CD4-positive, CD25-positive, alpha-beta regulatory T cell (primary cell): ENCODE measurements around the gene CYP2U1. TPM values are rescaled to one million over a fixed set of nuclear protein-coding genes. Genes with fewer than 3 reads are reported as not detected.
"Not testable (repeated sequence)": the region's sequence is repeated elsewhere in the genome, so short reads cannot be mapped to it uniquely, and the experiment has no call there.

Experiments used
- ATAC-seq, 2 donors: fragments of 150-1000 bp; cut with Tn5 transposase; one replicate each; pipeline ENCODE4 v1.10.0; 2021; ENCODE audit warnings: low read depth in 2 of 2, moderate number of reproducible peaks in 2 of 2, moderate library complexity in 1 of 2
- DNase-seq, 3 donors: peaks; one replicate each; pipeline versions ENCODE4 v3.0.0 to v3.0.0-alpha.2; 2012 to 2022; ENCODE audit warnings: mixed read lengths in 1 of 3
- H3K27ac ChIP-seq: one replicate; pipeline ENCODE4 v1.7.0; 2013; ENCODE audit warnings: mild to moderate bottlenecking, low read length; ENCODE audit not compliant: insufficient read depth, poor library complexity, severe bottlenecking
- H3K27me3 ChIP-seq: one replicate; pipeline ENCODE4 v1.7.0; 2013; ENCODE audit warnings: low read length; ENCODE audit not compliant: control insufficient read depth, insufficient read depth
- H3K36me3 ChIP-seq: one replicate; pipeline ENCODE4 v1.7.0; 2013; ENCODE audit warnings: mild to moderate bottlenecking, low read length, moderate library complexity; ENCODE audit not compliant: control insufficient read depth, insufficient read depth
- H3K4me1 ChIP-seq: 2 replicates; pipeline ENCODE4 v1.7.0; 2013; ENCODE audit warnings: mild to moderate bottlenecking, low read length; ENCODE audit not compliant: insufficient read depth, control insufficient read depth, poor library complexity, severe bottlenecking
- H3K4me3 ChIP-seq: one replicate; pipeline ENCODE4 v1.7.0; 2013; ENCODE audit warnings: low read depth, mild to moderate bottlenecking, low read length, moderate library complexity
- H3K9me3 ChIP-seq, 2 experiments: 1 replicate in 1 of 2; 2 replicates in 1 of 2; pipeline ENCODE4 v1.7.0; 2013; ENCODE audit warnings: low read length in 2 of 2, mild to moderate bottlenecking in 1 of 2, moderate library complexity in 1 of 2; ENCODE audit not compliant: control insufficient read depth in 2 of 2
- H3K27ac Mint-ChIP-seq, 3 donors: one replicate each; pipeline ENCODE4 v1.8.0; 2020 to 2022; ENCODE audit warnings: mild to moderate bottlenecking in 3 of 3, mixed read lengths in 3 of 3, moderate library complexity in 2 of 3
- H3K27me3 Mint-ChIP-seq: one replicate; pipeline ENCODE4 v1.8.0; 2022; ENCODE audit warnings: mild to moderate bottlenecking, mixed read lengths
- H3K36me3 Mint-ChIP-seq: one replicate; pipeline ENCODE4 v1.8.0; 2020; ENCODE audit warnings: mixed read lengths
- H3K4me1 Mint-ChIP-seq, 4 donors: one replicate each; pipeline ENCODE4 v1.8.0; 2020 to 2022; ENCODE audit warnings: mixed read lengths in 4 of 4, mild to moderate bottlenecking in 1 of 4
- H3K4me3 Mint-ChIP-seq, 4 donors: one replicate each; pipeline ENCODE4 v1.8.0; 2020 to 2022; ENCODE audit warnings: mild to moderate bottlenecking in 4 of 4, mixed read lengths in 4 of 4, moderate library complexity in 3 of 4
- H3K9me3 Mint-ChIP-seq, 7 donors: one replicate each; pipeline ENCODE4 v1.8.0; 2020 to 2022; ENCODE audit warnings: mixed read lengths in 7 of 7, mild to moderate bottlenecking in 3 of 7, moderate library complexity in 2 of 7
- polyA plus RNA-seq, 4 donors: library from polyadenylated mRNA; unstranded; fragments of 300-500 nt; fragmentation: Illumina TruSeq; gene quantifications; one replicate each; pipeline ENCODE4 v1.2.3, GENCODE V29; 2021
- total RNA-seq: library from RNA; stranded (reverse); gene quantifications from one replicate; pipeline ENCODE4 v1.2.3, GENCODE V29; 2022

The CYP2U1 gene
- total and polyA plus RNA-seq, 5 donors from 2014 or later: 1.1 to 2.6 (median 1.9) TPM

GRCh38 chr4:107896158-107896645, 35.1 kb upstream of the CYP2U1 start:
- no peak overlapping the region for H3K4me3 ChIP-seq
- H3K9me3 ChIP-seq: no peaks in the 10 kb centered on the region
- H3K9me3 Mint-ChIP-seq: peaks cover 0 to 3% (median 0%) of the 10 kb centered on the region in 7 donors
- no peak overlapping the region for H3K27ac Mint-ChIP-seq
- no peak overlapping the region for H3K27ac ChIP-seq
- peaks cover 13% of the 10 kb centered on the region for H3K27me3 Mint-ChIP-seq
- DNase-seq (no peak), ATAC-seq (no peak)
- peaks cover 9% of the 10 kb centered on the region for H3K27me3 ChIP-seq
- H3K4me1 ChIP-seq: no peaks in the 10 kb centered on the region
- no peaks in the 10 kb centered on the region for H3K36me3 ChIP-seq
- H3K4me1 Mint-ChIP-seq: no peaks in the 10 kb centered on the region
- no peak overlapping the region for H3K4me3 Mint-ChIP-seq
- H3K36me3 Mint-ChIP-seq: no peaks in the 10 kb centered on the region

GRCh38 chr4:107896646-107897045, 34.7 kb upstream of the CYP2U1 start:
- H3K9me3 ChIP-seq: no peaks in the 10 kb centered on the region

DNA sequence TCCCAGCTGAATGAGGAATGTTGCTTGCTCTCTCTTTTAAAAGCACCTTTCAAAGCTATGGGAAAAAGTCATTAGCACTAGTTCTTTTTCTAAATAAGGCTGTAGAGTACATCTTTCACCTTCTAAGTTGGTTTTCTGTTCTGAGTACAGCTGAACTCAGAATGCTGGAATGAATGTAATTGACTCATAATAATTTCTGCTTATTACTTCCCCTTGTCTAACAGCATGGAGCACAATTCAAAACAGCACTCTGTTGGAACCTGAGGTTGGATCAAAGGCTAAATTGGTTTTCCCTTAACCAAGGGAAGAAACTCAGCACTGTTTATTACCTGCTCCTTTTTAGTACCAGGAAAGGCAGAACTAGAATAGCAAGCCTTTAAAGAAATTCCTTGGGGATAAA, 33.5 kb upstream of the CYP2U1 start:
- Histone ChIP-seq H3K36me3 (no peaks in the 10 kb centered on the region), H3K27ac (no peak overlapping the region), H3K4me1 (no peaks in the 10 kb centered on the region), H3K9me3 (no peaks in the 10 kb centered on the region), H3K4me3 (no peak overlapping the region), H3K27me3 (peaks cover 10% of the 10 kb centered on the region)
- no peak overlapping the region for H3K4me3 Mint-ChIP-seq
- peaks cover 17% of the 10 kb centered on the region for H3K27me3 Mint-ChIP-seq
- no peaks in the 10 kb centered on the region for H3K9me3 Mint-ChIP-seq
- DNase-seq: no peak
- H3K36me3 Mint-ChIP-seq: no peaks in the 10 kb centered on the region
- no peaks in the 10 kb centered on the region for H3K4me1 Mint-ChIP-seq
- ATAC-seq: no peak
- no peak overlapping the region for H3K27ac Mint-ChIP-seq

More at GRCh38 chr4:107896646-107897045, 34.7 kb upstream of the CYP2U1 start:
- Histone ChIP-seq H3K27me3 (peaks cover 10% of the 10 kb centered on the region), H3K36me3 (no peaks in the 10 kb centered on the region), H3K4me1 (no peaks in the 10 kb centered on the region), H3K4me3 (no peak overlapping the region), H3K27ac (no peak overlapping the region)
- DNase-seq (no peak), ATAC-seq (no peak)
- Mint-ChIP-seq H3K27ac (no peak overlapping the region), H3K27me3 (peaks cover 13% of the 10 kb centered on the region), H3K36me3 (no peaks in the 10 kb centered on the region), H3K4me1 (no peaks in the 10 kb centered on the region), H3K4me3 (no peak overlapping the region), H3K9me3 (no peaks in the 10 kb centered on the region)

DNA sequence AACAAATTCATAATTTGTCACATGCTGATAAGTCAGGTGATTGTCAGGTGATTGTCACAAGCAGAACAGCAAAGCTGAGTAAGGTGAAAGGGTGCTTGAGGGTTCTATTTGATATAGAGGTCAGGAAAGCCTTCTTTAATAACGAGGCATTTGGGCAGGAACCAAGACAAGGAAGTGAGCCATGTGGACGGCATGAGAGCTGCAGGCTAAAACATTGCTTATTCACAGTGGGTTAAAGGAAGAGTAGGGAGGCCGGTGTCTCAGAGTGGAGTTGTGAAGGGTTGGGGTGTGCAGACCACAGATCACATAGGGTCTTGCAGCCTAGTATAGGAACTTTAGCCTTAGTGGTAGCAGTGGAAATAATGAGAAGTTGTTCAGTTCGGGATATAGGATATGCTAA, 31.3 kb upstream of the CYP2U1 start:
- no peaks in the 10 kb centered on the region for H3K4me1 Mint-ChIP-seq
- no peak overlapping the region for H3K27ac Mint-ChIP-seq
- no peaks in the 10 kb centered on the region for H3K36me3 ChIP-seq
- DNase-seq (no peak), ATAC-seq (no peak)
- peaks cover 0 to 5% (median 0%) of the 10 kb centered on the region in 7 donors for H3K9me3 Mint-ChIP-seq
- no peak overlapping the region for H3K4me3 Mint-ChIP-seq
- no peaks in the 10 kb centered on the region for H3K36me3 Mint-ChIP-seq
- H3K4me1 ChIP-seq: no peaks in the 10 kb centered on the region
- H3K4me3 ChIP-seq: no peak overlapping the region
- no peak overlapping the region for H3K27ac ChIP-seq
- peaks cover 17% of the 10 kb centered on the region for H3K27me3 Mint-ChIP-seq
- no peaks in the 10 kb centered on the region for H3K9me3 ChIP-seq
- peaks cover 10% of the 10 kb centered on the region for H3K27me3 ChIP-seq

- Histone ChIP-seq H3K4me1 (no peaks in the 10 kb centered on the region), H3K36me3 (no peaks in the 10 kb centered on the region), H3K9me3 (no peaks in the 10 kb centered on the region), H3K4me3 (no peak overlapping the region), H3K27ac (no peak overlapping the region), H3K27me3 (peaks cover 10% of the 10 kb centered on the region)
- no peaks in the 10 kb centered on the region for H3K36me3 Mint-ChIP-seq
- DNase-seq (no peak), ATAC-seq (no peak)
- H3K9me3 Mint-ChIP-seq: peaks cover 0 to 5% (median 0%) of the 10 kb centered on the region in 7 donors
- H3K27ac Mint-ChIP-seq: no peak overlapping the region
- H3K27me3 Mint-ChIP-seq: peaks cover 17% of the 10 kb centered on the region
- H3K4me1 Mint-ChIP-seq: no peaks in the 10 kb centered on the region
- H3K4me3 Mint-ChIP-seq: no peak overlapping the region
Measured at GRCh38 chr4:107900508-107900907, 30.8 kb upstream of the CYP2U1 start.

GRCh38 chr4:107901213-107901934, 30.0 kb upstream of the CYP2U1 start:
- no peak for DNase-seq
- no peak overlapping the region for H3K4me3 ChIP-seq
- no peak for ATAC-seq
- H3K27ac Mint-ChIP-seq: no peak overlapping the region
- no peaks in the 10 kb centered on the region for H3K4me1 Mint-ChIP-seq
- H3K4me3 Mint-ChIP-seq: no peak overlapping the region
- peaks cover 17% of the 10 kb centered on the region for H3K27me3 Mint-ChIP-seq
- H3K9me3 Mint-ChIP-seq: peaks cover 0 to 5% (median 0%) of the 10 kb centered on the region in 7 donors
- H3K4me1 ChIP-seq: no peaks in the 10 kb centered on the region
- no peaks in the 10 kb centered on the region for H3K36me3 ChIP-seq
- peaks cover 10% of the 10 kb centered on the region for H3K27me3 ChIP-seq
- no peaks in the 10 kb centered on the region for H3K36me3 Mint-ChIP-seq
- H3K9me3 ChIP-seq: no peaks in the 10 kb centered on the region
- no peak overlapping the region for H3K27ac ChIP-seq

DNA sequence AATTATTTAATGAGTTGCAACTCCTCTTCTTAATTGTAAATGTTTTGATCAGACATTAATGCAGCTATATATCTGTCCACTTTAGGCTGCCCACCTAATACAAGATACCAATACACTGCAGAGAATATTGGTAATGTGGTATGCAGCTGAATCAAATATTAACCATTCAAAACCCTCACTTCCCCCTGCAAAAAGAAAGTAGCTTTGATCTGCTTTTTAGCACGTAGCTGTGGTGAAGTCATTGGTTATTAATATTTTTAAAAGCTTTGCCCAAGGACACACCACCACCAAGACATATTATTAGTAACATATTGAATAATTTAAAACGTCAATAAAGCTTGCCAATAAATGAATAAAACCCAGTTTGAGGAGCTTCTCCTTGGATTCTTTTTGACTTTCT, 28.6 kb upstream of the CYP2U1 start:
- H3K27me3 ChIP-seq: peaks cover 10% of the 10 kb centered on the region
- ATAC-seq (no peak), DNase-seq (no peak)
- no peak overlapping the region for H3K4me3 ChIP-seq
- Mint-ChIP-seq H3K9me3 (peaks cover 0 to 5% (median 0%) of the 10 kb centered on the region in 7 donors), H3K27me3 (peaks cover 11% of the 10 kb centered on the region), H3K4me1 (no peaks in the 10 kb centered on the region), H3K27ac (no peak overlapping the region), H3K4me3 (no peak overlapping the region), H3K36me3 (no peaks in the 10 kb centered on the region)
- no peaks in the 10 kb centered on the region for H3K36me3 ChIP-seq
- H3K9me3 ChIP-seq: no peaks in the 10 kb centered on the region
- no peak overlapping the region for H3K27ac ChIP-seq
- no peaks in the 10 kb centered on the region for H3K4me1 ChIP-seq

DNA sequence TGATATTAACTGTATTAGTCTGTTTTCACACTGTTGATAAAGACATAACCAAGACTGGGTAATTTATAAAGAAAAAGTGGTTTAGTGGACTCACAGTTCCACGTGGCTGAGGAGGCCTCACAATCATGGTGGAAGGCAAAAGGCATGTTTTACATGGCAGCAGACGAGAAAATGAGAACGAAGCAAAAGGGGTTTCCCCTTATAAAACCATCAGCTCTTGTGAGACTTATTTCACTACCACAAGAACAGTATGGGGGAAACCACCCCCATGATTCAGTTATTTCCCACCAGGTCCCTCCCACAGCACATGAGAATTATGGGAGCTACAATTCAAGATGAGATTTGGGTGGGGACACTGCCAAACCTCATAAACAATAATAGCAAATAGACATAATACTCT, 26.3 kb upstream of the CYP2U1 start:
- not testable (repeated sequence) for H3K9me3 ChIP-seq, H3K36me3 ChIP-seq, H3K36me3 Mint-ChIP-seq, DNase-seq, H3K27me3 ChIP-seq, H3K4me3 ChIP-seq, H3K27ac ChIP-seq, H3K4me3 Mint-ChIP-seq, H3K4me1 ChIP-seq, H3K9me3 Mint-ChIP-seq, H3K4me1 Mint-ChIP-seq, H3K27ac Mint-ChIP-seq, ATAC-seq
- peaks cover 11% of the 10 kb centered on the region for H3K27me3 Mint-ChIP-seq
